Embryonic facial prominence (tissue), 1 donor: ENCODE measurements around the gene ACOT6.
A peak's percentile ranks its signal among the peaks of the same experiment; 100 is the strongest.
"Not testable (repeated sequence)": the region's sequence is repeated elsewhere in the genome, so short reads cannot be mapped to it uniquely, and the experiment has no call there.

Experiments used
- DNase-seq: peaks from one replicate; pipeline ENCODE4 v3.0.0-alpha.2; 2016; ENCODE audit errors: extremely low spot score

ACOT6 gene

DNA sequence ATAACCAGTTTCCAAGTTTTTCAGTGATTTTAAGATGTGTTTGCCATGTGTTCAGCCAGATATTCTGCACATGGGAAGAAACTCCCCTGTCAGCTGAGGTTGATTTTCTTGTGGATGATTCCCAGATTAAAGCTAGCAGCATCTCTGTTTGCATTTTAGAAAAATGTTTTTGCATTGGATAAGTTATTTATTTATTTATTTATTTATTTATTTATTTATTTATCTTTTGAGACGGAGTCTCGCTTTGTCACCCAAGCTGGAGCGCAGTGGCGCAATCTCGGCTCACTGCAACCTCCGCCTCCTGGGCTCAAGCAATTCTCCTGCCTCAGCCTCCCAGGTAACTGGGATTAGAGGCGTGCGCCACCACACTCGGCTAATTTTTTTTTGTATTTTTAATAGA lies 17.8 kb upstream of the ACOT6 start:
- DNase-seq, result no peak

DNA sequence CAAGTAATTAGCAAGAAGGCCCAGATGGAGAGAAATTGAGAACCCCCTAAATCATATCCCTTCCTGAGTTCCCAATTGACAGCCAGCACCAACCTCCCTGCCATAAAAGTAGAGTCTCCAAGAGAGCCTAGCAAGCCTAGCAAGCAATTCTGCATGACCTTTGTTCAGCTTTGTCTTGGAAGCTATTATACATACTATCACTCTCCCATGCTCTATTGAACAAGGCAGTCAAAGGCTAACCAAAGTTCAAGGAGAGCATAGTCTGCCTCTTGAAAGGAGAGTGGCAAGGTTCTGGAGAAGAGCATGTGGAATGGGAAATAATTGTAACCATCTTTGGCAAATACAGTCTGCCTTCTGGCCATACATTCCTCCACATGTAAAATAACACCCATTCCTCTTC lies 12.8 kb upstream of the ACOT6 start:
- DNase-seq, result no peak

DNA sequence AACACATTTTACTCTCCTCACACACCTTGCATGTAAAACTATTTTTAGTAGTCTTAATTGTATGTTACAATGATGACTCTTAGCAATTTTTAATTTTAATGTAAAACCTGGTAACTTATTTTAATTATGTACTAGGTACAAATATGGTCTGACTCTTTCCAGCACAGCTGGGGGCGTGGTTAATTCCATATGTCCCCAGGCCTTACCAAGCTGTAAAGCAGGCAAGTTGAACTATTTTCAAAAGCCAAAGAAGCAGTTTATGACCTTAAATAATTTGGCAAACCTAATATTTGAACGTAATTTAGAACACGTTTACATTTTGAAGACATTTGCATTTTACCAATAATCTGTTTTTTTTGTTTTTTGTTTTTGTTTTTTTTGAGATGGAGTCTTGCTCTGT lies 9.3 kb upstream of the ACOT6 start:
- DNase-seq, result no peak

DNA sequence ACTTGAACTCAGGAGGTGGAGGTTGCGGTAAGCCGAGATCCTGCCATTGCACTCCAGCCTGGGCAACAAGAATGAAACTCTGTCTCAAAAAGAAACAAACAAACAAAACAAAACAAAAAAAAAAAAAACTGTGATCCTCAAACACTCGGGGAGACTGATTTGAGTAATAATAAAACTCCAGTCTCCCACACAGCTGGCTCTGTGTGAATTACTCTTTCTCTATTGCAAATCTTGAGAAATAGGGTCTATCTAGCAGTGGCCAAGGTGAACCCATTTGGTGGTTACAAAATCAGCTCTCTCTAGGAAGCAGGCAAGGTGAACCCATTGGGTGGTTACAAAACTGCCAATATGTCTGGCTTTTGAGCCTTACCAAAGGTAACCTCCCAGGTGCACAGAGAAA lies 6.0 kb upstream of the ACOT6 start:
- no peak for DNase-seq

DNA sequence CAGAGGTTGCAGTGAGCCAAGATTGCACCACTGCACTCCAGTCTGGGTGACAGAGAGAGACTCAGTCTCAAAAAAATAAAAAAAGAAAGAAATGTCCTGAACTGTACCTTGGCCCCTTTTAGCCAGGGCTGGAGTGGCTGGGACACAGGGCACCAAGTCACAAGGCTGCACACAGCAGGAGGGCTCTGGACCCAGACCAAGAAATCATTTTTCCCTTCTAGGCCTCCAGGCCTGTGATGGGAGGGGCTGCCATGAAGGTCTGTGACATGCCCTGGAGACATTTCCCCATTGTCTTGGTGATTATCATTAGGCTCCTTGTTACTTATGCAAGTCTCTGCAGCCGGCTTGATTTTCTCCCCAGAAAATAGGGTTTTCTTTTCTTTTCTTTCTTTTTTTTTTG lies 5.1 kb upstream of the ACOT6 start:
- DNase-seq, result no peak

DNA sequence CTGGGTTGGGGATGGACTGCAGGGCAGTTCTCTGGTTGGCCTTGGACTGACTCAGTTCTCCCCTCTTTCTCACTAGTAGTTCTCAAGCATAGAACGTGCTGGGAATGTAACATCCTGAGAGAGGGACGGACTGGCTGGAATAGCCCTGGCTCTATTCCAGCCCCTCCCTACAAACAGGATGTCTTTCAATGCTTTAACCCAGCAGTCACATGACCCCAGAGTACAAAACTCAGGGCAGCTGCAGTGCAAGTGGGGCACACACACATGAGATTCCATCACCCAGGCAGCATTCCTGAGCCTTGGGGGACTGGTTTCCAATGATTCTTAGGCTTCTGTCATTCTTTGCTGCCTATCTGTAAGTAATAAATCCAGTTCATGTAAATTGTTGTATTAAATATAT lies 1.6 kb upstream of the ACOT6 start:
- DNase-seq, result no peak

DNA sequence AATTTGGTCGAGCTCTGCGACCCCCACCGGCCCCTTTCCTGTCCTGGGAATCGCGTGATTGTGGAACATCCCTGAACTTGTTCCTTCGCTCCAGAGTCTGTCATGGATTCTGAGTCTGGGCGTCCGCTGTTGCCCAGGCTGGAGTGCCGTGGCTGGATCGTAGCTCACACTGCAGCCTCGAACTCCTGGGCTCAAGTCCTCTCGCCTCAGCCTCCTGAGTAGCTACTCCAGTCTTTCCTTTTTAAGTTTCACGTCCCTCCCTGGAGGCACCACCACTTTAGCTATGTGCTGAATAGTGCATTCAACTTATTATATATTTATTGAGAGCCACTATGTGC lies 698 bp downstream of the ACOT6 start:
- no peak for DNase-seq

DNA sequence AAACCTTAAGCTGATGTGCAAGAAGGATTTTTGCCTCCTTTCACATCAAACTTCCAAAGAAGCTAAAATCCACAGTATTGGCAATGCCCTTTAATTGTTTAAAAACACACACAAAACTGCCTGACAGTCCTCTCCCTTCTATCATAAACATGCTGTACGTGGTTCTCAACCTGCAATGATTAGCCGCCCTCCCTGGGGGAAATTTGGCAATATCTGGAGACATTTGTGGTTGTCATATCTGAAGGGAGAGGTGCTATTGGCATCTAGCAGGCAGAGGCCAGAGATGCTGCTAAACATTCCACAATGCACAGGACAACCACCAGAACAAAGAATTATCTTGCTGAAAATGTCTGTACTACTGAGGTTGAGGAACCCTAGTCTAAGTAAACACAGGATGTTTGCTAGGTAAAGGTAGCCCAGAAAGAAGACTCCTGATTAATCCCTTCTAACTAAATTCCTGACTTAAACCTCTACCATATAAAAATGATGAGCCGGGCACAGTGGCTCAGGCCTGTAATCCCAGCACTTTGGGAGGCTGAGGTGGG lies 1.2 kb downstream of the ACOT6 start:
- no peak for DNase-seq

DNA sequence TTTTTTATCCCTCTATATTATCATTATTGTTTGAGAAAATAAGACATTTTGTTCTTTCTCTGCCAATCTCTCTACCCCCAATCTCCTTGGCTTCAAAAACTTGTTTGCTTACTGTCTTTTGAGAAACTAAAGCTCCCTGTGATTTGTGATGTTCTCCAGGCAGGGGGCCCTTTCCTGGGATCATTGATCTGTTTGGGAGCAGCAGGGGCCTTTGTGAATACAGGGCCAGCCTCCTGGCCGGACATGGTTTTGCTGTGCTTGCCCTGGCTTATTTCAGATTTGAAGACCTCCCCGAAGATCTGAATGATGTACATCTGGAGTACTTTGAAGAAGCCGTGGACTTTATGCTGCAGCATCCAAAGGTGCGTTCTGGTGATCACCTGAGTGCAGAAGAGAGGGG lies 4.5 kb downstream of the ACOT6 start:
- no peak for DNase-seq

DNA sequence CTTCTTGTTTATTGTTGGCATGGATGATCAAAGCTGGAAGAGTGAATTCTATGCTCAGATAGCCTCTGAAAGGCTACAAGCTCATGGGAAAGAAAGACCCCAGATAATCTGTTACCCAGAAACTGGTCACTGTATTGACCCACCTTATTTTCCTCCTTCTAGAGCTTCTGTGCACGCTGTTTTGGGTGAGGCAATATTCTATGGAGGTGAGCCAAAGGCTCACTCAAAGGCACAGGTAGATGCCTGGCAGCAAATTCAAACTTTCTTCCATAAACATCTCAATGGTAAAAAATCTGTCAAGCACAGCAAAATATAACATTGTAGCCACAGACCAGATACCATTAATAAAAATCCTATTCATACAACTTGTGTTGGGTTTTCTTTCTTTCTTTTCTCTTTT lies 7.2 kb downstream of the ACOT6 start:
- DNase-seq, result no peak

DNA sequence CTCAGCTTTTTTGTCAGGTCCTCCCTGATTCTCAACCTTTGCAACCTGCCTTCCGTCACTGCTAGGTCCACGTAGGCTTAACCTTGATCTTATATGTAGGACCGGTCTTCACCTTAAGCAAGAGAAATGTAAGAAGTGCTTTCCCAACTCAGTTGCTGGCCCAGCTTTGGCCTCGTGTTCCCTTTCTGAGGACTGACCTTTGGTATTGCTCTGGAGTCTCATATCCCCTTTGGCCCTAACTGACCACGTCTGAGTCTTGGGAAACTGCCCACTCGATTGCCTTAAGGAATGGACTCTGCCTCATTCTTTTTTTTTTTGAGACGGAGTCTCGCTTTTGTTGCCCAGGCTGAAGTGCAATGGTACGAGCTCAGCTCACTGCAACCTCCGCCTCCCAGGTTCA lies 8.0 kb downstream of the ACOT6 start:
- DNase-seq, result no peak

DNA sequence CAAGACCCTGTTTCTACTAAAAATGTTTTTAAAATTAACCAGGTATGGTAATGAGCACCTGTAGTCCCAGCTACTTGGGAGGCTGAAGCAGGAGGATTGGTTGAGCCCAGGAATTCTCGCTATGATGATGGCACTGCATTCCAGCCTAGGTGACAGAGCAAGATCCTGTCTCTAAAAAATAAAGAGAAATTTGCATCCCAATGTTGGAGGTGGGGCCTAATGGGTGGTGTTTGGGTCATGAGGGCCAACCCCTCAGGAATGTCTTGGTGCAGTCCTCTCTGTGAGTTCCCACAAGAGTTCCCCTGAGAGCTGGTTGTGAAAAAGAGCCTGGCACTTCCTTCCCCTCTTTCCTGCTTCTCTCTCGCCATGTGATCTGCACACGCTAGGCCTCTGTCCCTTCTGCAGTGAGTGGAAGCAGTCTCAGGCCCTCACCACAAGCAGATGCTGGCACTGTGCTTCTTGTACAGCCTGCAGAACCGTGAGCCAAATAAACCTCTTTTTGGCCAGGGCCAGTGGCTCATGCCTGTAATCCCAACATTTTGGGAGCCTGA lies 11.3 kb downstream of the ACOT6 start:
- no peak for DNase-seq

DNA sequence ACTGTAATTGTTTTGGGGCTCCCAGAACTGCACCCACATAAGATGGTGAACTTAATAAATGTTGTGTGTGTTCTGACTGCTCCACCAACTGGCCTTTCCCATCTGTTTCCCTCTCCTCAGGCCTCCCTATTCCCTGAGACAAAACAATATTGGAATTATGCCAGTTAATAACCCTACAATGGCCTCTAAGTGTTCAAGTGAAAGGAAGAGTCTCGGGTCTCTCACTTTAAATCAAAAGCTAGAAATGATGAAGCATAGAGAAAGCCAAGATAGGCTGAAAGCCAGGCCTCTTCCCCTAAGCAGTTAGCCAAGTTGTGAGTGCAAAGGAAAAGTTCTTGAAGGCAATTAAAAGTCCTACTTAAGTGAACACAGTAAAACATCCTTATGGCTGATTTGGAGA lies 13.4 kb downstream of the ACOT6 start:
- DNase-seq, result no peak

DNA sequence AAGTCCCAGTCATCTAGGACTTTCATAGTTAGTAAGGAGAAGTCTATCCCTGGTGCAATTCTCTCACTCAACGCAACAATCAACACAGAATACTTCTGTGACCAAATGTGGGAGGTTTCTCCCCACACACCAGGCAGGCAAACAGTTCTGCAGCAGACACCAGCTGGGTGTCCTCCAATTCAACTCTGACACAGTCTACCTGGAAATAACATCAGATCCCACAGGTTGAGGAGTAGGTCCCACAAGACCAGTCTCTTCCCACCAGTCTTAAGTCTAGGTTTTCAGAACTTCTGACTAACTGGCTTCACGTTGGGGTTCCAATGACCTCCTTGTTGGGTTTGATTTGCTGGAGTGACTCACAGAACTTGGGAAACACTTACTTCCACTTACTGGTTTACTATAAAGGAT lies 14.8 kb downstream of the ACOT6 start:
- no peak for DNase-seq

DNA sequence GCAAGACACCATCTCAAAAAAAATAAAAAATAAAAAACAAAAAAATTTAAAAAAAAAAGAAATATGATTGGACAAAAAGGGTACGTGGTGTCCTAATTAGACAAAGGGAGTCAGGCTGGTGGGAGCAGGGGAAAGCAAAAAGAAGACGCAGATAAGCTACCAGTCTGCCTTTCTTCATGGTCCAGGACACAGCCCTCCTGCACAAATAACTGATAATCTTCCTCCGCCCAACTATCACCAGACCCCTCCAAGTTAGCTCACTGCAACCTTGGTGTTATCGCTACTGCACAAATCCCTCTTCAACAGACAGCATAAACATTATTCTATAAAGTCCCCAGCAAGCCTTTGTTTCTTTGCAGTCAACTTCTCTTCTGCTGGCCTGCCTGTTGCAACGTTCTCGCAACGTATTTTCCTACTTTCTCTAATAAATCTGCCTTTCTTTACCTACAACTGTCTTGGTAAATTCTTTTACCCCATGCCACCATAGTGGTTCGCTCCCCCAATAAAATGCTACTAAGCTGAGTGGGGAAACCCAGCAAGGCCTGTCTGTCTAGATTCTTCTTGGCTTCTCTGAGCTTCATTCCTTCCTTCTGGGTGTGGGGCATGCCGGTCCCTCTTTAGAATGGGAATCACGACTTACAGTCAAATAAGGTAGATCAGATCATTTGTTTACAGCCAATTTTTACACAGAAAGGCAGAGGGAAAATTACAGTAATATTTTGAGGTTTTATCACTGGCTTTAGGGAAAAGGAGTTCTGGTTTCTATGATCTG lies 17.9 kb downstream of the ACOT6 start:
- no peak for DNase-seq

DNA sequence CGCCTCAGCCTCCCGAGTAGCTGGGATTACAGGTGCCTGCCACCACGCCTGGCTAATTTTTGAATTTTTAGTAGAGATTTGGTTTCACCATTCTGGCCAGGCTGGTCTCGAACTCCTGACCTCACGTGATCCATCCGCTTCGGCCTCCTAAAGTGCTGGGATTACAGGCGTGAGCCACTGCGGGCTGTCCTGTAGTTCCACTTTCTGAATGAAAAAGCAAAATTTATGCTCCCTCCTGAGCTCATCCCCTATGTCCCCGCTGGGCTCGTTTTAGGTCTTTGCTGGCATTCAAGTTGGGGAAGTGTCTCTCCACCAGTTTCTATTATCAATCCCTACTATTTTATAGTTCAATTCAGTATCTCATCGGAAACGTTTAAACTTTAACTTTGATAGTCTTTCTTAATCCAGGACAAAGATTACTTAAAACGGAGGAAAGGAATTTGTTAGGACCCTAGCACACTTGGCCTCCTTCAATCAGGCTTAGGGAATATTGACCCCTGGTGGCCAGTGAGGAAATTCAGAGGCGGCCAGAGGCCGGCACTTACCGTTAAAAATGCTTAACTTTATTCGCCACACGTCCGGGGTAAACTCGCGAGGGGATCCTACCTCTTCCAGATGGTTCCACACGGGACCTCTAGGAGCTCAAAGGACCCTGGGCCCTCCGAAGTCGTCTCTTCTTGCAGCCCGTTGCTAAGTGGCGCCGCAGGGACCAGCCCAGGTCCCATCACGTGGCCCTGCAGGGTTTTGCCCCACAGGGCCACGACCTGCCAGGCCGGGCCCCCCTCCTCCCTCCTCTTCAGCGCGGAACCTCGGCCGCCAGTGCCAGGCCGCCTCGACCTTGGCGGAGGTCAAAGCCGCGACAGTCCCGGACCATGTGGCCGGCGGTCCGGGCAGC lies 21.0 kb downstream of the ACOT6 start:
- no peak for DNase-seq

DNA sequence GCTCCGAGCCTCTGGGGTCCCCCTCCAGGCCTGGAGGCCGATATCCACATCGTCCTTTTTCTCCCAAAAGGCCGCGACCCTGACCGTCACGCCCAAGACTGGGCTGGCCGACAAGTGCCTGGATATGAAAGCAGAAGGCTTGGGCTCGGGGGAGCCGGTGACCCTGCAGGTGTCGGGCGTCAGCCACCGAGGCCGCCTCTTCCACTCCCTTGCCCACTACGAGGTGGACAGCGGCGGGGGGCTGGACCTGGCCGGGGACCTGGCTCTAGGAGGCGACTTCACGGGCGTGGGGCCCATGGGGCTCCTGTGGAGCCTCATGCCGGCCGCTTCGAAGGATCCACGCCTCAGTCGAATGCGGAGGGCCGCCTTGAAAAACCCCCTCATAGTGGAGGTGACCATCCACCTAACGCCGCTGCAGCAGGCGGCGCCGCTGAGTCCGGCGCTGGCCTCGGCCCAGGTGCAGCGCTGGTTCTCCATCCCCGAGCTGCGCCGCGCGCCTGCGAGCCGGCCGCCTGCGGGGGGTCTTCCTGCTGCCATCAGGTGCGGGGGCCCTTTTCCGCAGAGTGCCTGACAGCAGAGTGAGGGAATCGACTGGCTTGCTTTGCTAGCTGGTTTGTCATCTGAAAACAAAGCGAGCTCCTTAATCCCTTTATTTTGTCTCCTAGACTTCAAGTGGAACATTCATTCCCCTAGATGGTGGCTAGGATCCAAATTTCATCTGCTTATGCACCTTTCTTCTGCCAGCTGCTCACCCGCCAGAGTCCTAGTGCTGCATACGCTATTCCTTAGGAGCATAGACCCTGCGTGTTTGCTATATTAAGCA lies 21.9 kb downstream of the ACOT6 start:
- no peak for DNase-seq

DNA sequence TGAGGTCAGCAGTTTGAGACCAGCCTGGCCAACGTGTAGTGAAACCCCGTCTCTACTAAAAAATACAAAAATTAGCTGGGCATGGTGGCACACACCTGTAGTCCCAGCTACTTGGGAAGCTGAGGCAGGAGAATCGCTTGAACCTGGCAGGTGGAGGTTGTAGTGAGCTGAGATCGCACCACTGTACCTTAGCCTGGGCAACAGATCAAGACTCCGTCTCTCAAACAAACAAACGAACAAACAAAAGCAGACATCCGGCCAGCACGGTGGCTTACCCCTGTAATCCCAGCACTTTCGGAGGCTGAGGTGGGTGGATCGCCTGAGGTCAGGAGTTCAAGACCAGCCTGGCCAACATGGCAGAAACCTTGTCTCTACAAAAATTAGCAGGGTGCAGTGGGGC lies 24.0 kb downstream of the ACOT6 start:
- not testable (repeated sequence) for DNase-seq

DNA sequence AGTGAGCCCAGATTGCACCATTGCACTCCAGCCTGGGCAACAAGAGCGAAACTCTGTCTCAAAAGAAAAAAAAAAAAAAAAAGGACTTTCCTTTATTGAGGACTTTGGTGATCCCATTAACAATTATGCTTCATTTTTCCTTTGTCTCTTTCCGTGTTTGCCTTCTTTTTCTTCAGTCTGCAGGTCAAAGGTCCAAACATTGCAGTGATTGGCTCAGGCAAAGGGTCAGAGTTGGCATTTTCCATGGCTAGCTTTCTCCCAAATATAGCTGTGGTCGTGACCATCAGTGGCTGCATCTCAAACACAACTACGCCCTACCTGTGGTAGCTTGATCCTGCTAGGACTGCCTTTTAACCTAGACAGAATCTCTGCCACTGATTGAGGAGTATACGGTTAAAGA lies 25.5 kb downstream of the ACOT6 start:
- no peak for DNase-seq

DNA sequence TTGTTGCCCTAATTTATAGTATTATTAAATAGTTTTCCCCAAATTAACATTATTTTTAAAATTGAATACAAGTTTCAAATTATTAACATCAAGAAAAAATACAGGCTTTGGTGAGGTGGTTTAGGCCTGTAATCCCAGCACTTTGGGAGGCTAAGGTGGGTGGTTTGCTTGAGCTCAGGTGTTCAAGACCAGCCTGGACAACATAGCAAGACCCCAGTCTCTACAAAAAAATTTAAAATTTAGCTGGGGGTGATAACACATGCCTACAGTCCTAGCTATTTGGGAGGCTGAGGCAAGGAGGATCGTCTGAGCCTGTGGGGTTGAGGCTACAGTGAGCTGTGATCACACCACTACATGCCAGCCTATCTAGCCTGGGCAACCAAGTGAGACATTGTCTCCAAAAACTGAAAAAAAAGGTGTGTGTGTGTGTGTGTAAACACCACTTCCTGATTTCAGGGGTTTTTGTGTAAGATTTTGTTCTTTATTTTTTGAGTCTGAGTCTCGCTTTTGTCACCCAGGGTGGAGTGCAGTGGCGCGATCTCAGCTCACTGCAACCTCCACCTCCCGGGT lies 28.6 kb downstream of the ACOT6 start:
- no peak for DNase-seq

DNA sequence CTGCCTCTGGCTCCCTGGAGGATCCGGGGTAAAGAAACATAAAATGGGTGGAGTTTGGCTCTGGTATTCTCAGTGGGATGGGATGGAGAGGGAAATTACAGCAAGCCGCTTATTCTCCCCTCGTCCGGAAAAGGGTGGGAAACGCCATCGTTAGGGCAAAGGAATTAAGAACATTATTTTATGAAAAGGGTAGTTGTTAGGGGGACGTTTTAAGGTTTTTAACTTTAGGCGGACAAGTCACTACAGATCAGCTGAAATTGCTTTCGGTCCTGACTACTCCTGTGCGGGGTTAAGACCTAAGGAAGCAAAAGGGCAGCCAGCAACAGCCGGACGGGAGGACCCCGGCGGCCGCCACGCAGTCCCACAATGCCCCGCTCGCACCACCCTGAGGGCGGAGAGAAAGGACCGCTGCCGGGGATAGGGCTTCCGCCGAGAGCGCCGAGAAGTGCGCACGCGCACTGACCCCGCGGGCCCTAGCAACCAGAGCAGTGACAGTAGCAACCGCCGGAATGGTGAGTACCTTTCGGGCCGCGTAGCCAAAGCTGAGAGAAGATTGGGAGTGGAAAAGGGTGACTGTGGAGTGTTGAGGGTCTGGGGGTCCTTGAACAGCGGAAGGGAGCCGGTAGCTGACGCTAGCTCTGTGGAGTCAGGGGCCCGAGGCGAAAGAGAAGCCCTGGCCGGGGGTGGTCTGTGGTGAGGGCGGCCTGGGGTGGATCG lies 32.4 kb downstream of the ACOT6 start, which contains the start of gene DNAL1:
Gene DNAL1, plus strand, starts transcription at position 456 of the 717 bp plus-strand sequence. Its CDS starts 54 bp downstream, at position 510.
- peak; percentile 77 for DNase-seq
